Panc1 (cell line): ENCODE data around the gene CAAP1. TPM values are rescaled to one million over a fixed set of nuclear protein-coding genes. Genes with fewer than 3 reads are reported as not detected.

Source experiments
- ATAC-seq: fragments of 200-7000 bp; cut with Tn5 transposase; 2 replicates; pipeline ENCODE4 v1.9.1; 2020; ENCODE audit warnings: mild to moderate bottlenecking, moderate library complexity
- BruUV-seq: library from RNA; stranded (reverse); fragments of 400-500 nt; replicated peaks from 2 replicates; lab custom pipeline; 2021; lab: Mats Ljungman, UMichigan
- CTCF ChIA-PET: fragments of 300-600 bp; sonication (Branson Sonifier 250); formaldehyde crosslinking; loops from one replicate; lab custom pipeline; 2022; ENCODE audit warnings: antibody characterized with exemption; lab: Charles Lee
- POLR2A ChIA-PET: fragments of 300-600 bp; sonication (Branson Sonifier 250); formaldehyde crosslinking; loops from one replicate; lab custom pipeline; 2022; ENCODE audit warnings: antibody characterized with exemption; lab: Charles Lee
- DNase-seq: peaks from one replicate; pipeline ENCODE4 v3.0.0-alpha.2; 2010; ENCODE audit warnings: low read depth, low spot score
- H3K27ac ChIP-seq: 2 replicates; pipeline ENCODE4 v1.5.1; 2011; ENCODE audit warnings: mild to moderate bottlenecking, low read length, inconsistent platforms
- H3K27me3 ChIP-seq: fragments of 200-500 bp; sonication (Bioruptor generic); 2 replicates; pipeline ENCODE4 v1.6.0; 2014; ENCODE audit warnings: low read length, inconsistent platforms; ENCODE audit not compliant: control insufficient read depth, insufficient read depth
- H3K36me3 ChIP-seq: fragments of 200-500 bp; sonication (Bioruptor generic); 2 replicates; pipeline ENCODE4 v1.5.1; 2014; ENCODE audit warnings: inconsistent platforms, mild to moderate bottlenecking, low read length, moderate library complexity; ENCODE audit not compliant: control insufficient read depth, insufficient read depth
- H3K4me1 ChIP-seq: 2 replicates; pipeline ENCODE4 v1.5.1; 2011; ENCODE audit warnings: inconsistent platforms, mild to moderate bottlenecking, low read length, moderate library complexity; ENCODE audit not compliant: control insufficient read depth, insufficient read depth
- H3K4me3 ChIP-seq, 2 experiments: 2 replicates each; pipeline ENCODE4 v1.5.1; 2011 to 2012; ENCODE audit warnings: low read depth in 2 of 2, low read length in 2 of 2, mild to moderate bottlenecking in 2 of 2, inconsistent platforms in 1 of 2, moderate library complexity in 1 of 2
- H3K9me3 ChIP-seq: fragments of 200-500 bp; sonication (Bioruptor generic); 2 replicates; pipeline ENCODE4 v1.5.1; 2014; ENCODE audit warnings: low read depth, mild to moderate bottlenecking, inconsistent platforms, low read length, moderate library complexity; ENCODE audit not compliant: control insufficient read depth, insufficient read depth
- CTCF ChIP-seq: fragments of 450-650 bp; IDR thresholded peaks from 2 replicates; pipeline ENCODE4 v1.5.1; 2017; ENCODE audit warnings: mild to moderate bottlenecking
- POLR2AphosphoS5 ChIP-seq: IDR thresholded peaks from 2 replicates; pipeline ENCODE4 v1.6.1; 2012; ENCODE audit warnings: mild to moderate bottlenecking, low read depth, low read length, moderate library complexity
- REST ChIP-seq, 2 experiments: IDR thresholded peaks; 2 replicates each; pipeline ENCODE4 v1.6.1; 2011 to 2012; ENCODE audit warnings: low read depth in 2 of 2, control low read depth in 1 of 2, low read length in 1 of 2, mild to moderate bottlenecking in 1 of 2, moderate library complexity in 1 of 2; ENCODE audit not compliant: insufficient read depth in 1 of 2
- SIN3A ChIP-seq: IDR thresholded peaks from 2 replicates; pipeline ENCODE4 v1.6.1; 2012; ENCODE audit warnings: low read depth, mild to moderate bottlenecking, low read length, moderate library complexity, borderline replicate concordance; ENCODE audit not compliant: insufficient read depth
- TCF7L2 ChIP-seq: IDR thresholded peaks from 2 replicates; pipeline ENCODE4 v1.6.1; 2011; ENCODE audit warnings: mild to moderate bottlenecking, low read depth, low read length, inconsistent platforms
- in situ Hi-C: cut with HindIII; loops from 2 replicates; pipeline ENCODE4 v1.10.0; 2016; ENCODE audit warnings: low sequenced_read_pairs, low pct_unique_long_range_greater_than_20kb
- intact Hi-C: fragments of 100-400 bp; cut with micrococcal nuclease; formaldehyde crosslinking; loops from one replicate; pipeline ENCODE4 v1.10.0; 2022; ENCODE audit not compliant: unreplicated experiment
- total RNA-seq: library from RNA; stranded (reverse); gene quantifications from one replicate; pipeline ENCODE4 v1.2.1, GENCODE V29; 2021; ENCODE audit not compliant: unreplicated experiment

The CAAP1 gene
- total RNA-seq, 1 experiment from 2014 or later = 7.2 TPM

GRCh38 chr9:26870292-26870691 is 22.3 kb downstream of the CAAP1 start:
- no peaks in the 10 kb centered on the region for H3K36me3 ChIP-seq
- ChIA-PET CTCF (no interaction called here), POLR2A (no interaction called here)
- no TSS peak for BruUV-seq
- ATAC-seq (no peak), DNase-seq (no peak)
- no peaks in the 10 kb centered on the region for H3K4me1 ChIP-seq
- intact Hi-C loops = no loop called here
- H3K27me3 ChIP-seq = no peaks in the 10 kb centered on the region
- H3K4me3 ChIP-seq = no peak overlapping the region
- no peak for TF ChIP-seq TCF7L2
- in situ Hi-C loops = no loop called here
- H3K9me3 ChIP-seq = no peaks in the 10 kb centered on the region
- H3K27ac ChIP-seq = no peak overlapping the region

- ATAC-seq = no peak
- TF ChIP-seq REST (IDR thresholded peaks at IDR 0.05; ENCODE audit: insufficient read depth in 1 of 2, low read depth in 2 of 2, low read length in 1 of 2) (no peak), SIN3A (no peak), TCF7L2 (no peak), POLR2AphosphoS5 (no peak), CTCF (no peak; the same call in 1 of the 2 replicates)
- POLR2A ChIA-PET = no interaction called here
Measured at GRCh38 chr9:26863074-26863473, 29.5 kb downstream of the CAAP1 start.

GRCh38 chr9:26856413-26857032 is 36.1 kb downstream of the CAAP1 start:
- in situ Hi-C loops (no loop called here), intact Hi-C loops (loop anchor here (10.0 kb wide), 1 partner anchor 112 kb away; no protein-coding TSS in a partner anchor)
- TF ChIP-seq TCF7L2 = no peak
- TF ChIP-seq POLR2AphosphoS5 = no peak
- peak; percentile 39; the same call in 1 of the 2 replicates for TF ChIP-seq CTCF
- TF ChIP-seq REST (IDR thresholded peaks at IDR 0.05; ENCODE audit: insufficient read depth in 1 of 2, low read depth in 2 of 2, low read length in 1 of 2) = no peak
- no TSS peak for BruUV-seq
- ATAC-seq (no peak), DNase-seq (peak; percentile 30)
- Histone ChIP-seq H3K4me1 (no peaks in the 10 kb centered on the region), H3K27ac (no peak overlapping the region), H3K36me3 (no peaks in the 10 kb centered on the region), H3K9me3 (no peaks in the 10 kb centered on the region), H3K4me3 (no peak overlapping the region), H3K27me3 (no peaks in the 10 kb centered on the region)
- ChIA-PET CTCF (no interaction called here), POLR2A (no interaction called here)

More at GRCh38 chr9:26863074-26863473, 29.5 kb downstream of the CAAP1 start:
- no peak for DNase-seq
- Histone ChIP-seq H3K4me1 (no peaks in the 10 kb centered on the region), H3K27me3 (no peaks in the 10 kb centered on the region), H3K27ac (no peak overlapping the region), H3K36me3 (no peaks in the 10 kb centered on the region), H3K4me3 (no peak overlapping the region), H3K9me3 (no peaks in the 10 kb centered on the region)
- intact Hi-C loops (no loop called here), in situ Hi-C loops (no loop called here)
- CTCF ChIA-PET = no interaction called here
- BruUV-seq = no TSS peak
